T follicular helper cell (primary cell): Measurements from ENCODE around the gene TRIM33.
"Not testable (repeated sequence)": the region's sequence is repeated elsewhere in the genome, so short reads cannot be mapped to it uniquely, and the experiment has no call there.

Experiments
- DNase-seq: peaks from one replicate; pipeline ENCODE4 v3.0.0-alpha.2; 2020; ENCODE audit warnings: low read depth

Gene TRIM33

DNA sequence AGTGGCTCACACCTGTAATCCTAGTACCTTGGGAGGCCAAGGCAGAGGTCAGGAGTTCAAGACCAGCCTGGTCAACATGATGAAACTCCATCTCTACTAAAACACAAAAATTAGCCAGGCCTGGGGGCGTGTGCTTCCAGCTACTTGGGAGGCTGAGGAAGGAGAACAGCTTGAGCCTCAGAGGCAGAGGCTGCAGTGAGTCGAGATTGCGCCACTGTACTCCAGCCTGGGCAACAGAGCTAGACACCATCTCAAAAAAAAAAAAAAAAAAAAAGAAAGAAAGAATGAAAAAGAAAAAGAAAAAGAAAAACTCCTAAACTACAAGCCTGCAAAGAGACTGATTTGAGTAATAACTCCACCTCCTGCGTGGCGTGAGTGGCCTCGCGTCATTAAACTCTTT, 92.1 kb downstream of the TRIM33 start:
- not testable (repeated sequence) for DNase-seq

DNA sequence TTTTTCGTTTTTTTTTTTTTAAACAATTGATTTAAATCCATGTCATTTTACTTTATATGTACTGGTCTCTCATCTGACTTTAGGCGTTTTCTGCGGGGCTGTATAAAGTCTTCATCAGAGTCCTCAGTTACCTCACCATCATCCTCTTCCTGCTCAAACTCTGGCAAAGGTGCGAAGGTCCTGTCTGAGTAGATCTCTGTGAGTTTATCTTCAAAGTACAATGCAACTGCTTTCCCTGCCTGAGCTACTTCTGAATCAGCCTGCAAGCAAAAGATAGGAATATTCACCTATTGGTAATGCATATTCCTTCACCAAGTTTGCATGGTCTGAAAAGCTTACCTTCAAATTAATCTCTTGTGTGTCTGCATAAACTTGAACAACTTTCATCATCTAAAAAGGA, 113.4 kb downstream of the TRIM33 start:
- DNase-seq = no peak

DNA sequence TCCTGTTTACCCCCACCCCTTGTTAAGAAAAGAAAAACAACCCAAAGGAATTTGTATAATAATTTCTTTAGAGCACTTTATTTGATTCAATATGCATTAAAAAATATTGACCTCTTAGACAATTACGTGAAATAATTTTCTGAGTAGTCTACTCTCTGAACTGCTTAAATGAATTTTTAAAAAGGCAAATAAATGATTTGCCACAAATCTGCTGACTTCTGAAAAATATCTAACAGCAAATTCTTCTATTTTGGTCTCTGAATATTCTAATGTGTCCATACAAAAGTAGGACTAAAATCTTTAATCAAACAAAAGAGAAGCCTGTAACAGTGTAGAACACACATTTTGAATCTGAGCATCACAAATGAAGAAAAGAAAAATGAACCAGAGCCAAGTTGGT, 115.1 kb downstream of the TRIM33 start:
- DNase-seq = no peak

DNA sequence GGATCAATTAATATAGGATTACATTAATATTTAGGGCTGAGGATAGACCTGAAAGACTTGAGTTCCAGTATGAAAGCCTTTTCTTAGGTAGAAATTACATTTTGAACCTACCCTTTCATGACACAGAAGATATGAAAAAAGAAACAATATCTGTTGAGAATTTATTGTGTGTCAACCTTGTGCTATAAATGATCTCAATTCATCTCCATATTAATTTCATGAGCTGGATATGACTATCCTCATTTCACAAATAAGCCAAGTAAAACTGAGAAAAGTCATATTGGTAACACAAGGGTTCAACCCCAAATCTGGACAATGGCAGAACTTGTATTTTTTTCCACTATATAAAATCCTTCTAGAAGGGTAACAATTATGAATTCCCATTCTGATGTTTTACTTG, 120.0 kb downstream of the TRIM33 start:
- DNase-seq = no peak

DNA sequence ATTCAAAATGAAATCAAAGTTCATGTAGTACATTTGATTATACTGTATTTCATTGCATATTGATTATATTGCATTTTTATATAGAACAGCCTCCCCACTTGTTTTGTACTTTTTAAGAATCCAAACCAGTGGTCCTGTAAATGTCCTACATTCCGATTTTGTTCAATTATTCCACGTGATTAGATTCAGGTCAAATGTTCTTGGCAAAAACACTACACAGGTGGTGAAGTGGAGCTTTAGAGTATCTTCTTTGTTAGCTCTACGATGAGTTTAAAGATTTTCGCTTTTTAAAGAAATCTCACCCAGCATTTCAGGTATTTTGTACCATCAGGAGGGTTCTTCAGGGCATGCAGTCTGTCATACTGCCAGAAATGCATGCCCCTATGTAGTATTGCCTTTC, 120.6 kb downstream of the TRIM33 start:
- no peak for DNase-seq

DNA sequence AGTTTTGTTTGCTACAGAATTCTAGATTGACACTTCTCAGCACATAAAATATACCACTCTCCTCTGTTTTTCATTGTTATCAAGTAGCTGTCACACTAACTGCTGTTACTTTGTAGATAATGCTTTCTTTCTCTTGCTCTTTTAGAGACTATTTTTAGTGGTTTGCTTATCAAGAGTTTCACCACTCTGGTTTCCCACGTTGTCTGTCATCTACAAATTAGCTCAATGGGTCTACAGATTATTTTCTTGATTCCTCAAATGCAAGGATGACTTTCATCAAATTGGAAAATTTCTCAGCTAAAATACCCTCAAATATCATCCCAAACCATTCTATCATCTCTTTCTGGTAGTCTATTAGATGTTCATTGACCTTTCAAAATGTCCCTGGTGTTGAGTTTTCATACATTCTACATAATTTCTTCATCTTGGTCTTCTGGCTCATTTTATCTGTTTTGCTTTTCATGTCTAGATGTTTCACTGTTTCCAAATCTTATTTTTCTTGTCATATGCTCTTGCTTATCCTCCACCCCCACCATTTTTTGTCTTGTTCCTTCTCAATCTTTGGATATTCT, 122.5 kb downstream of the TRIM33 start:
- DNase-seq = no peak

DNA sequence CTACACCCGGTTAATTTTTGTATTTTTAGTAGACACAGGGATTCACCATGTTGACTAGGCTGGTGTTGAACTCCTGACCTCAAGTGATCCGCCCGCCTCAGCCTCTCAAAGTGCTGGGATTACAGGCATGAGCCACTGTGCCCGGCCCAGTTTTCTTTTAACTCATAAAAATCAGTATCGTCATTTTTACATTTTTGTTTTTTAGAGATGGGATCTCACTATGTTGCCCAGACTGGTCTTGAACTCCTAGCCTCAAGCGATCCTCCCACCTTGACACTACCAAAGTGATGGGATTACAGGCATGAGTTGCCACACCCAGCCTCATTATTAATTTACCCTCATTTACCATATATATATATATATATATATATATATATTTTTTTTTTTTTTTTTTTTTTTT, 123.4 kb downstream of the TRIM33 start:
- DNase-seq = not testable (repeated sequence)

DNA sequence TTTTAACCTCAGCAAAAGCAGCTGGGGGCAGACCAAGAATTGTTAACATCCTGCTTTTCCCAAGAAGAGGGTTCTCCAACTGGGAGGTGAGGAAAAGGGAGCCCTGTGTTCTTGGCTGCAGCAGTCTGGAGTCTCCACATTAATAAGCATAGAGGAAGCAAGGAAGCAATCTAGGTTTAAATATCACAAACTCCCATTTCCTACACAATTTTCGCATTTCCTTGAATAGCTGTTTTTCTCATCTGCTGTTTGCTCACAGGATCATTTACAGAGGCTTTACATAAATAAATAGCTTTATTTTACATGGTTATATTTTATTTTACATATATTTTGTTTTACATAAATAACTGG, 124.0 kb downstream of the TRIM33 start:
- no peak for DNase-seq

DNA sequence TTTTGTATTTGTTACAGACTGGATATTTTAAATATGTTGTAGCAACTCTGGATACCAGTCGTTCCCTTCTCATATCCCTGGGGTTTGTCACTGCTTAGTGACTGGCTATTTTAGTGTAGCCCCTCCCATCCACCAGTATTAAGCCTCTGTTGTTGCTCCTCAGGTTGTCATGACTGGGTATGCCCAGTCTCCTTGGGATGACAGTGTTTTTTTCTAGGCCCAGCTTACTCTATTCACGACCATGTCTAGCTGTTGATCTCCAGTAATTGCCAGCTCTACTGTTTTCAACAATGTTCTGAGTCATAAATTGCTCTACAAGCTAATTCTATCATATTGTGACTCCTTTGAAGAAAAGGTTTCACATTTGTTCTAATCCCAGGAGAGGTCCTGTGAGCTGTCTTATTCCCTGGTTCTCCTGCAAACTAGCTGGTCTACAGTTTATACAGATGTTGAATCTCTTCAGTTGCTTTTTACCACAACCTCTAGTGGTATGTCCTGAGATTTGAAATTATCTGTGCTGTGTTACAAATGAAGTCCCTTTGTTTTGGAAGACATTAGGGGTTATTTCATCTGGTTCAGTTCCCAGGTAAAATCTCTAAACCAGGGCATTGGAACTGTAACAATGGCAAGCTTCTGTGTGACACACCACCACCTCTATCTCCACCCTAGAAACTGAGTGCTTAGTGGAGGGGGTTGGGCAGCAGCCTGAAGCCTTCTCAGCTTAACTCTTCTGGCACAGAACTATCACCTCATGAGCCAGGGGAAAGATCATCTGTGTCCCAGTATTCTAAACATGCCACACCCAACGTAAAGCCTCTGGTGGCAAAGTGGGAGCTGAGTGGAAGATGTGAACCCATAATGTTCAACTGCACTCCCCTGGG, 124.6 kb downstream of the TRIM33 start:
- DNase-seq = no peak

DNA sequence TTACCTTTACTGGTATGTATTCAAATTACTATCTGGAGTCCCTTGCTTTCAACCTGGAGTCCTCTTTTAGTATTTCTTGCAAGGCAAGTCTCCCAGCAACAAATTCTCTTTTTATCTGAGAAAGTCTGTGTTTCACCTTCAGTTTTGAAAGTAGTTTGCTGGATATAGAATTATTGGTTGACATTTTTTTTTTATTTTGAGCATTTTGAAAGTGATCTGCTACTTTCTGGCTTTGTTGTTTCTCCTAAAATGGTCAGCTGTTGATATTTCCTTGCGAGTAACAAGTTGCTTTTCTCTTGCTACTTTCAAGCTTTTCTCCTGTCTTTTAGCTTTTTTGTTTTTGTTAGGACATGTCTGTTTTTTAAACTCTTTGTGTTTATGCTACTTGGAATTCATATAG, 126.1 kb downstream of the TRIM33 start:
- DNase-seq = no peak

DNA sequence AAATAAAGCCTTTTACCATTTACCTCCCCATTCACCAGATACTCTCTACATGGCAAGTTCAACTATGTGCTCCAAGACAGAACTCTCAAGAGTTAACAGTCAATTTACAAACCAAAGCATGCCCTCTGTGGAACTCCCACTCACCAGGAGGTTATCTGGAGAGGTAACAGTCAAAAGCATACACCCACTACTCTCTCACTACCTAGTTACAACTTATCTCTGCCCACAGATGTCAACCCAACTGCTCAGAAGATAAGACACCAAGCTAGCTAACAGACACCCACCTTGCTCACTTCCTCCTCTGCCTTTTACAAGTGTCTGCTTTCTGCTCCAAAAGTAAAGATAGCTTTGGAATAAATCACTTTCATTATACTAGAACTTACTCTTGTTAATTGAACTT, 131.0 kb downstream of the TRIM33 start:
- DNase-seq = no peak

DNA sequence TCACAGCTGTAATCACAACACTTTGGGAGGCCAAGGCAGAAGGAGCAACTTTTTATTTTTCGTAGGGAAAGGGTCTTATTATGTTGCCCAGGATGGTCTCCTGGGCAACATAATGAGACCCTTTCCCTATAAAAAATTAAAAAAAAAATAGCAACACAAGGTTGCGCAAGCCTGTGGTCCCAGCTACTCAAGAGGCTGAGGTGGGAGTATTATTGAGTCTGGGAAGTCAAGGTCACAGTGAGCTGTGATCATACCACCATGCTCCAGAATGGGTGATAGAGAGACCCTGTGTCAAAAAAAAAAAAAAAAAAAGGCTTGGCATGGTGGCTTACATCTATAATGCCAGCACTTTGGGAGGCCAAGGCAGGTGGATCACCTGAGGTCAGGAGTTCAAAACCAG, 131.6 kb downstream of the TRIM33 start:
- no peak for DNase-seq

DNA sequence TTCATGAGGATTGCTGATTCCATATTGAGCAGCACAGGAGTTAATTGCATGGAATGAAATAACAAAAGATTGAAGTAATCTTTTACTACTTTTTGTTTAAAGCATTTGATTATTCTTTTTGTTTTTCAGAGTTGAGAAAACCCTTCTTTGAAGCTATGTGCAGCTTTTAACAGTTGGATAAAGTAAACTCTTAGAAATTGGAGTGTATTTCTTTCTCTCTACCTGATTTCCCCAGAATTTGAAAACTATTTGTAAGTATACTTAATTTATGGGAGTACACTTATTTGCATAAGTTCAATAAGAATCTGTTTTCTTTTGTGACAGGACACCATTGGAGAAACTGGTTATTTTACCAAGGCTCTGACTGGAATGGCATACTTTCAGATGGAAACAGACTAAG, 133.6 kb downstream of the TRIM33 start:
- DNase-seq = no peak

DNA sequence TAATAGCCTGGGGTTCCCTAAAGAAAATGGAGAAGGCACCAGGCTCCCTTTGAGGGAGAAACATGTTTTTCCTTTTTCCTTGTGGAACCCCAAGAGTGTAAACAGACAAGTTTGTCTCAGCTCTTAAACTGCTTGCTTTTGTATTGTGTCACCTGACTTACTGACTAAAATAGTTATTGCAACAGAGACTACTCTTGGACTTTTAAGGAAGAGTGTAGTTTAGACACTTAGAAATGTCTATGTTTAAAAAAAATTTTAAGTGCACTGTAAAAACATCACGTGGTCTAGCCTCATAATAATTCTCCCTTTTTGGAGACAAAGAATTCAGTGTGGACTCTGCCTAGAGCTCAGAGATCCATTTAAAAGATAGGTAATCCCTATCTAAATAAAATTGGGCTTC, 141.1 kb downstream of the TRIM33 start:
- DNase-seq = no peak

DNA sequence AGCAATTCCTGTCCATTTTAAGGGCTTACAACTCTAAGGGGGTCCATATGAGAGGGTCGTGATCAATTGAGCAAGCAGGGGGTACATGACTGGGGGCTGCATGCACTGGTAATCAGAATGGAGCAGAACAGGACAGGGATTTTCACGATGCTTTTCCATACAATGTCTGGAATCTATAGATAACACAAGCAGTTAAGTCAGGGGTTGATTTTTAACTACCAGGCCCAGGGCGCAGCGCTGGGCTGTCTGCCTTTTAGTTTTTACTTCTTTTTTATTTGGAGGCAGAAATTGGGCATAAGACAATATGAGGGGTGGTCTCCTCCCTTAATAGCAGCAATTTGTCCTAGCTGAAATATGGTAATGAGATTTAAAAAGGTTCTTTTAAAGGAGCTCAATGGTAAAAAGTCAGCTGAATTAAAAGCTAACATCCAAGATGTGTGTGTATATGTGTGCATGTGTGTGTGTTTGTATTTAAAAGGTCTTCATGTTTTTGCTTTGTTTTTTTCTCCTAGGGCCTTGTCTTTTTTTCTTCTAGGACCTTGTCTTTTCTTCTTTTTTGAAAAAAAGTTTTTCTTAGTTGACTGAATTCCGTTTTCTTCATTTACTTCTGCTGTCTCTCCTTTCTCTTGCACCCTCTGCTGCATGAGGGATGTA, 141.6 kb downstream of the TRIM33 start:
- DNase-seq = not testable (repeated sequence)

DNA sequence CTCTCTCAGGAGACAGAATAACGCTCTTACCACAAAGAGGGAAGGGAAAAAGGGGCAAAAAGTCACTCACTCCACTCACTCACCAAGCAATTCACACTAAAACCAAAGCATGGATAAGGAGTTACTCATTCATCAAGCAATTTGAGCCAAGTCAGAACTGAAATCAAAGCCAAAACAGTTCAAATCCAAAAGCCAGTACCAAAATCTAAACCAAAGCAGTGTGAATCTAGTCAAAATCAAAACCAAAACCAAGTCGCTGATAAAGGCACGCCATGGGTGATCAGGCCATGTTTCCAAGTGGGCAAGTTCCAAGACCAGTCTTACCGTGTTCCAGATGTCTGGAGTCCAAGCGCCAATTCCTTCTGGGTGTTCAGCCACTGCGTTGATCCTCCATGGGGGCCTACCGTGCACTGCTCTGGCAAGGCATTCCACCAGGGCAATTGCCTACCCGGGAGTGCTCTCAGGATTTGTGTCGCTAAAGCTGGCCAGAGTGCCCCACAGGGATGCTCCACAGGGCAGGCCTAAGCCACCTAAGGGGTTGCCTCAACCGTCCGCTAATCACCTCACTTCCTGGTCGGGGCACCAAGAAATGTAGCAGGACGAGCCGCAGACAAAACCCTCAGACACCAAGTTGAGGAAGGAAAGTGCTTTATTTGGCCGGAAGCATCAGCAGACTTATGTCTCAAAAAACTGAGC, 142.3 kb downstream of the TRIM33 start:
- no peak for DNase-seq

DNA sequence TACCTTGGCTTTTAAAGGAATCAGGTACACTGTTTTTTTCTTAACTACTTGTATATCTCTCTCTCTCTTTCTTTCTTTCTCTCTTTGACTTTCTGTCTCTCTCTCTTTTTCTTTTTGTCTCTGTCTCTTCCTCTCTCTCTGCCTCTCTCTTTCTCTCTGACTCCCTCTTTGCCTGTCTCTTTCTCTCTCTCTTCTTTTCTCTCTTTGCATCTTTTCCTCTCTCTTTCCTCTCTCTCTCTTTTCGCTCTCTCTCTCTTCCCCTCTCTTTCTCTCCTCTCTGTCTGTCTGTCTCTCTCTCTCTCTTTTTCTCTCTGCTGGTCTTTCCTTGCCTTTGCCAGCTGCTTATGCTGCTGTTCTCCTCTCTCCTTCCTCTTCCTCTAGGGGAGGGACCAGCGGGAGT, 143.2 kb downstream of the TRIM33 start:
- no peak for DNase-seq

DNA sequence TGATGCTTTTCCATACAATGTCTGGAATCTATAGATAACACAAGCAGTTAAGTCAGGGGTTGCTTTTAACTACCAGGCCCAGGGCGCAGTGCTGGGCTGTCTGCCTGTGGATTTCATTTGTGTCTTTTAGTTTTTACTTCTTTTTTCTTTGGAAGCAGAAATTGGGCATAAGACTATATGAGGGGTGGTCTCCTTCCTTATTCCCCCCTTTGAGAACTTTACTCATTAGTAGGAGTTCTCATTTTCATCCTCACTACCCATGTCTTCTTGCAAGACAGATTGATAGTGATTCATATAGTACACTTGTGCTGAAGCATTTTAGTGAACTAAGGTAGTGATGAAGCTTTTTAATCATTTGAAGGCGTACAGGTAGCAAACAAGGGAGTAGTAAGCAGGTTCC, 147.8 kb downstream of the TRIM33 start:
- DNase-seq = not testable (repeated sequence)

DNA sequence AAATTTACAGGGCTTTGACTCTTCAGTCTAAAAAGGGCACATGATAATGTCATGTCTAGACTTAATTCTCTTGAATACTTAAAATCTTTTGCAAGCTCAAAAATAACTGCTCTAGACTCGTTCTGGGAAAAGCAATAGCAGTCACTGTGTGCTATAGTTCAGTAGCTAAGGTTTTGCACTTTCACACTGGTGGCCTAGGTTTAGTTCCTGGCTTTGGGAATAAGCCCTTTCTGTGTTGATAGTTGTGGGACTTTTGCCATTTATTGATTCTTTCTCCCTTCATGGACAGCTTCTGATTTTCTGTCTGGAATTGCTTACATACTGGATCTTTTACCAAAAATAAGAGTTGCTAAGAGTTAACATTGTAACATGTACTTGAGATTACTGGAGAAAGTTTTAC, 151.2 kb downstream of the TRIM33 start:
- DNase-seq = no peak

DNA sequence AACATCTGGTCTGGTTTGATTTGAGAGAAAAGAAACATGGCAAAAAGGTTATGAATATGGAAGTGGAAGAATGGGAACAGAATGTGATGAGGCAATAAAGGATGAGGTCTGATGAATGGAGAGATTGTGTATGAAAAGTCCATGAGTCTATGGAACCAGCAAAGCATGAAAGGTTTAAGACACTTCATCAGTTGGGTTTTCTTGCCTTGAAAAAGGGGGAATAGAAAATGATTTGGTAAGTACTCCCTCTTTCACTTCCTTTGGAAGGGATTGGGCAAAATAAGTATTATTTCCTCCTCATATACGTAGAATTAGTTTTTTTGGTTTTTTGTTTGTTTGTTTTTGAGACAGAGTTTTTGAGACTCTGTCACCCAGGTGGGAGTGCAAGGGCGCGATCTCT, 155.8 kb downstream of the TRIM33 start:
- DNase-seq = no peak

DNA sequence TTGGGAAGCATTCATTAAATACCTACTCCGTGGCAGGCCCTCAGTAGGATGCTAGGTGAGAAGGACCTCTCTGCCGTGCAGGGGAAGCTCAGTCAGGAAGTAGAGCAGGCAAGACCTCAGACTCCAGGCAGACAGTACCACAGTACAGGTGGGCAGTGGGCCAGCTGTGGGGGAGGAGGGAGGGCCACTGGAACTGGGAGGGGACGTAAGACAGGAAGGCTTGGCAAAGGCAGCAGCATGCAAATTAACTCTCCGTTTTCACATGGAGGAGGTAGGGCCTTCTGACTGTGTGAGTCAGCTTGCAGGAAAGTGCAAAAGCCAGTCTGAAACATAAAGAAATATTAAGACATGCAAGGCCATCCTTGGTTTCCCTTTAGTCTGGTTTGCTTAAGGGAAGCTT, 157.7 kb downstream of the TRIM33 start:
- DNase-seq = no peak

DNA sequence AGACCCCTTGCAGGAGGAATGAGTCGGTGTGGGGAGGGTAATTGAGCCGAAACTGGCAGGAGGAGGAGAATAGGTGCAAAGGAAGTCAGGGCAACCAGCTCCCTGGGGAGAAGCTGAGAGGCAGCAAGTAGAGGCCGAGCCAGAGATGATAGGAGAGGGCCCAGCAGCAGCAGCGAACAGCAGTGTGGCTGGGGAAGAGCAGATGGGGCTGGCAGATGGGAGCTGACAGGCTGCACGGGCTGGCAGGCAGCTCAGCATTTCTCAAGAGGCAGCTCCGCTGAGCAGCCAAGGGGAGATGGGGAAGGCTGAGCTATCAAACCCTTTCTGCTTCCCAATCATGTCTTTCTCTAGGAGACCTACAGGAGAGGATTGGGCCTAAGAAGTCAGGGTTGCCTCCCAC, 158.2 kb downstream of the TRIM33 start:
- no peak for DNase-seq
